Kidney (tissue), 14 donors: ENCODE results near the gene ZNF784. TPM values are rescaled to one million over a fixed set of nuclear protein-coding genes. Genes with fewer than 3 reads are reported as not detected.
A peak's percentile ranks its signal among the peaks of the same experiment; 100 is the strongest.

Experiments
- DNase-seq, 5 donors: peaks; one replicate each; pipeline ENCODE4 v3.0.0-alpha.2; 2013 to 2020
- FAIRE-seq: peaks from 2 replicates; lab custom pipeline; 2012; peaks lifted over from hg19 to GRCh38; lab: Jason Lieb, UNC
- H3K27ac ChIP-seq, 2 donors: one replicate each; pipeline ENCODE4 v1.7.0; 2013; ENCODE audit warnings: low read depth in 2 of 2, low read length in 2 of 2, inconsistent platforms in 1 of 2
- H3K27me3 ChIP-seq: one replicate; pipeline ENCODE4 v1.7.1; 2013; ENCODE audit warnings: low read length, inconsistent platforms; ENCODE audit not compliant: control insufficient read depth, insufficient read depth
- H3K36me3 ChIP-seq, 3 donors: one replicate each; pipeline versions ENCODE4 v1.7.0 to v1.7.1; 2013; ENCODE audit warnings: low read length in 3 of 3, control low read depth in 1 of 3, inconsistent platforms in 1 of 3; ENCODE audit not compliant: insufficient read depth in 3 of 3, control insufficient read depth in 2 of 3
- H3K4me1 ChIP-seq, 3 donors: one replicate each; pipeline versions ENCODE4 v1.7.0 to v1.7.1; 2013; ENCODE audit warnings: low read length in 3 of 3, inconsistent platforms in 1 of 3, low read depth in 1 of 3; ENCODE audit not compliant: control insufficient read depth in 2 of 3, insufficient read depth in 2 of 3
- H3K4me3 ChIP-seq, 3 donors: one replicate each; pipeline versions ENCODE4 v1.7.0 to v1.8.1; 2013; ENCODE audit warnings: low read length in 3 of 3, control low read depth in 1 of 3, inconsistent platforms in 1 of 3
- H3K9ac ChIP-seq, 3 donors: one replicate each; pipeline versions ENCODE4 v1.7.0 to v1.7.1; 2013; ENCODE audit warnings: low read length in 3 of 3, control low read depth in 1 of 3, inconsistent platforms in 1 of 3
- H3K9me3 ChIP-seq, 3 donors: one replicate each; pipeline versions ENCODE4 v1.7.0 to v1.7.1; 2013; ENCODE audit warnings: low read length in 3 of 3, control low read depth in 1 of 3, inconsistent platforms in 1 of 3; ENCODE audit not compliant: control insufficient read depth in 2 of 3, insufficient read depth in 1 of 3
- intact Hi-C: fragments of 100-400 bp; cut with DNase I; formaldehyde crosslinking; loops from one replicate; pipeline ENCODE4 v1.11.1; 2022
- polyA plus RNA-seq: library from polyadenylated mRNA; stranded (reverse); fragments of 350-450 nt; fragmentation: Illumina TruSeq; extraction: RNeasy Lipid Tissue Mini Kit (QIAGEN cat#74804); gene quantifications from one replicate; pipeline ENCODE4 v1.2.3, GENCODE V29; 2014; ENCODE audit warnings: low read depth, low replicate concordance; ENCODE audit not compliant: insufficient read depth
- total RNA-seq: library from RNA; stranded (reverse); fragmentation: NEBNext Ultra II Directional; extraction: Animal tissue kit (Norgen Biotek cat#: 25700); gene quantifications from one replicate; pipeline ENCODE4 v1.2.1, GENCODE V29; 2021
- TF ChIP-seq, protein P1 (sequence below): IDR thresholded peaks from 3 replicates; pipeline ENCODE4 v1.5.1; 2012; ENCODE audit warnings: mild to moderate bottlenecking, moderate library complexity, borderline replicate concordance; ENCODE audit not compliant: insufficient read depth; ENCODE audit errors: extremely low read depth
- donor health status: control.
- donor health status: control.
- donor health status: control.
- donor health status: control.
- donor health status: control.
- donor health status: DM: yes; HTN: yes; CAD: no.
- donor health status: Normal renal cell carcinoma (clear cell type).

Gene ZNF784
- total and polyA plus RNA-seq, 2 donors from 2014 or later, result 6.6 to 9.8 TPM

DNA sequence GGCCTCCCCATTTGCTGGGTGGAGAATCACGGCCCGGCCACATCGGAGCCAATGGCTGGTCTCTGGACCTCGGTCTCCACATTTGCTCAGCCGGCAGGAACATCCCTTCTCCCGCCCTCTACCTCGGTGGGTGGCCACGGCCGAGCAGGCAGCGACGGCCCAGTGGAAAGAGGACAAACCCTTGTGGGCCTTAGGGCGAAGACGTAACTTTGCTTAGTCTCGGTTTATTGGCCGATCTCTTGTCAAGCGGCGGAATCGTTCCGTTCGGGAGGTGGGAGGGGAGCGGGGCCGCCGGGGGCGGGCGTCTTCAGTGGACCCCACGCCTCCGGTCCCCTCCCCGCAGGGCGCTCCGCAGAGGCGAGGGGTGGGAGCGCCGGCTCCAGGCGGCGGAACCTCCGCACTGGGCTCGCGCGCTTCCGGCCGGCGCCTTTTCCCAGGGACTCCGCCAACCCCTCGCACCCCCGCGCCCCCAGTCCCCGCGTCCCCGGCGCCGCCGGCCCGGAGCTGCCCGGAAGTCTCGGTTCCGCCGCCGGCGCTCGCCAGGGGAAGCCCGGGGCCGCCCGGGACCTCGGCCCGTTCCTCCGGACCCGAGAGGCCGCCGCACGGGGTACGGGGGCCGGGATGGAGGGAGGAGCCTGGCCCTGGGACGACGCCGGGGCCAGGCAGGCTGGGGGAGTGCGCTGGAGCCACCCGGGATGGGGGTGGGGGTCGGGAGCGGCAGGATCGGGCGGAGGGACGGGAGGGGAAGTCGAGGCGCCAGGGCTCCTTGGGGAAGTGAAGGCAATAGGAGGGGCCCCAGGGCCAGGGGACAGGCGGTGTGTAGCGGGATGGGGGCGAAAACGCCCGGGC, 16.4 kb upstream of the ZNF784 start, which contains the start of gene ZNF580:
Gene ZNF580, plus strand, starts transcription at position 426 of the 849 bp plus-strand sequence. CDS start 1,507 bp downstream, outside the sequence.
- Histone ChIP-seq H3K36me3 (no peaks in the 10 kb centered on the region), H3K27ac (peak within 1 kb of the TSS; percentile 77 to 89), H3K9ac (peak within 1 kb of the TSS; percentile 50 to 84 (median 69)), H3K9me3 (no peaks in the 10 kb centered on the region), H3K4me3 (peak within 1 kb of the TSS; percentile 64 to 84 (median 79)), H3K27me3 (no peaks in the 10 kb centered on the region), H3K4me1 (peaks cover under 1 to 46% (median 8%) of the 10 kb centered on the region in 3 donors)
- TF ChIP-seq, protein P1, sequence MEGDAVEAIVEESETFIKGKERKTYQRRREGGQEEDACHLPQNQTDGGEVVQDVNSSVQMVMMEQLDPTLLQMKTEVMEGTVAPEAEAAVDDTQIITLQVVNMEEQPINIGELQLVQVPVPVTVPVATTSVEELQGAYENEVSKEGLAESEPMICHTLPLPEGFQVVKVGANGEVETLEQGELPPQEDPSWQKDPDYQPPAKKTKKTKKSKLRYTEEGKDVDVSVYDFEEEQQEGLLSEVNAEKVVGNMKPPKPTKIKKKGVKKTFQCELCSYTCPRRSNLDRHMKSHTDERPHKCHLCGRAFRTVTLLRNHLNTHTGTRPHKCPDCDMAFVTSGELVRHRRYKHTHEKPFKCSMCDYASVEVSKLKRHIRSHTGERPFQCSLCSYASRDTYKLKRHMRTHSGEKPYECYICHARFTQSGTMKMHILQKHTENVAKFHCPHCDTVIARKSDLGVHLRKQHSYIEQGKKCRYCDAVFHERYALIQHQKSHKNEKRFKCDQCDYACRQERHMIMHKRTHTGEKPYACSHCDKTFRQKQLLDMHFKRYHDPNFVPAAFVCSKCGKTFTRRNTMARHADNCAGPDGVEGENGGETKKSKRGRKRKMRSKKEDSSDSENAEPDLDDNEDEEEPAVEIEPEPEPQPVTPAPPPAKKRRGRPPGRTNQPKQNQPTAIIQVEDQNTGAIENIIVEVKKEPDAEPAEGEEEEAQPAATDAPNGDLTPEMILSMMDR, result no peak
- no peak for FAIRE-seq
- peak; percentile 77 to 94 (median 88) for DNase-seq
- intact Hi-C loops, result no loop called here

DNA sequence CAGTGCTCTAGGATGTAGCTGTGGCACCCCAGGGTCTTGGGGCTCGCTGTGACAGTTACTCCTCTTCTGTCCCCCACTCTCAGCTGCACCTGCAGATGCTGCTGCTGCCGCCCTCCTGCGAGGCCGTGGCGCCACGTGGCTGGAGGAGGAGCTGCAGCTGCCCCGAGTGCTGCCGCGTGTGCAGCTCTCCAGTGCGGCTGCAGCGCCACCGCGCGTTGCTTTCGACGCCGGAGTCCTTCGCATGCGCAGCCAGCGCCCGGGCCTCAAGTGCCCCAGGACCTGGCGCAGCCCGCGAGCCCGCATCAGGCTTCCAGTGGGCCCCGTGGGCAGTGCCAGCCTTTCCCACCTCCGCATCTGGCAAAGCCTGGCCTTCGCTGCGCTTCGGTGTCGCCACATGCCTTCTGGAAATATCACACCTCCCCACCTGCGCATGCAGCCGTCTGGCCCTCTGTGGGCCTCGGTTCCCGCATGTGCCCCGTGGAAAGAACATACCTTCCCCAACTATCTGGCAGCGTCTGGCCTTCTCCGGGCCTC, 15.7 kb upstream of the ZNF784 start:
- TF ChIP-seq, protein P1, result peak; percentile 52
- peak overlapping the region; percentile 49 to 79 (median 60) for H3K4me3 ChIP-seq
- no peak for FAIRE-seq
- H3K36me3 ChIP-seq, result no peaks in the 10 kb centered on the region
- H3K27ac ChIP-seq, result peak overlapping the region; percentile 77 to 89
- peak; percentile 75 to 93 (median 85) for DNase-seq
- H3K27me3 ChIP-seq, result no peaks in the 10 kb centered on the region
- intact Hi-C loops, result no loop called here
- H3K4me1 ChIP-seq, result peaks cover 3 to 50% (median 11%) of the 10 kb centered on the region in 3 donors
- H3K9me3 ChIP-seq, result no peaks in the 10 kb centered on the region
- H3K9ac ChIP-seq, result peak overlapping the region; percentile 17 to 55 (median 30)

DNA sequence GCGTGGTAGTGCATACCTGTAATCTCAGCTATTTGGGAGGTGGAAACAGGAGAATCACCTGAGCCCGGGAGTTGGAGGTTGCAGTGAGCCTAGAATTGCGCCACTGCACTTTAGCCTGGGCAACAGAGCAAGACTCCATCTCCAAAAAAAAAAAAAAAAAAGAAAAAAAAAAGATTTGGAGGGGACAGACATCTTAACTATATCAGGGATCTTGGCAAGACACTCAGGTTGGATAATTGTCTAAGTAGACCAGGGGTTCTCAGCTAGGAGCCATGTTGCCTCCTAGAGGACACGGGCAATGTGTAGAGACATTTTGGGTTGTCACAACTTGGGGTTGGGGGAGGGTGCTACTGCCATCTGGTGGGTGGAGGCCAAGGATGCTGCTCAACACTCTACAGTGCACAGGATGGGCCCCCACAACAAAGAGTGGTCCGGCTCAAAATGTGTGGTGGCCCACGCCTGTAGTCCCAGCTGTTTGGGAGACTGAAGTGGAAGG, 14.5 kb upstream of the ZNF784 start:
- intact Hi-C loops, result no loop called here
- H3K4me3 ChIP-seq, result no peak overlapping the region
- DNase-seq (peak in 3 of 5 donors; percentile 45 to 62 (median 46)), FAIRE-seq (no peak)
- no peaks in the 10 kb centered on the region for H3K36me3 ChIP-seq
- H3K4me1 ChIP-seq, result peaks cover 3 to 44% (median 11%) of the 10 kb centered on the region in 3 donors
- no peaks in the 10 kb centered on the region for H3K27me3 ChIP-seq
- H3K27ac ChIP-seq, result no peak overlapping the region
- H3K9ac ChIP-seq, result peak overlapping the region in 1 of 3 donors; percentile 19
- H3K9me3 ChIP-seq, result no peaks in the 10 kb centered on the region
- TF ChIP-seq, protein P1, result peak; percentile 6
